Fibroblast of the aortic adventitia (primary cell): ENCODE measurements around the gene MT1E. TPM values are rescaled to one million over a fixed set of nuclear protein-coding genes. Genes with fewer than 3 reads are reported as not detected.

Experiments used
- DNase-seq: peaks from one replicate; pipeline ENCODE4 v3.0.0-alpha.2; 2010; ENCODE audit warnings: low read depth
- H3K4me3 ChIP-seq: 2 replicates; pipeline ENCODE4 v1.5.1; 2011; ENCODE audit warnings: low read depth, mild to moderate bottlenecking, control low read depth, low read length, moderate library complexity
- total RNA-seq: library from RNA; depleted of rRNA; stranded (reverse); fragments of >200 nt; gene quantifications from 2 replicates; pipeline ENCODE4 v1.2.3, GENCODE V29; 2012; ENCODE audit warnings: low replicate concordance
- TF ChIP-seq, protein P1 (sequence below): IDR thresholded peaks from 2 replicates; pipeline ENCODE4 v1.5.1; 2011; ENCODE audit warnings: mild to moderate bottlenecking, low read length, control low read depth, inconsistent platforms; ENCODE audit not compliant: insufficient read depth

Gene MT1E
- total RNA-seq, 1 donor = 54.7 TPM

DNA sequence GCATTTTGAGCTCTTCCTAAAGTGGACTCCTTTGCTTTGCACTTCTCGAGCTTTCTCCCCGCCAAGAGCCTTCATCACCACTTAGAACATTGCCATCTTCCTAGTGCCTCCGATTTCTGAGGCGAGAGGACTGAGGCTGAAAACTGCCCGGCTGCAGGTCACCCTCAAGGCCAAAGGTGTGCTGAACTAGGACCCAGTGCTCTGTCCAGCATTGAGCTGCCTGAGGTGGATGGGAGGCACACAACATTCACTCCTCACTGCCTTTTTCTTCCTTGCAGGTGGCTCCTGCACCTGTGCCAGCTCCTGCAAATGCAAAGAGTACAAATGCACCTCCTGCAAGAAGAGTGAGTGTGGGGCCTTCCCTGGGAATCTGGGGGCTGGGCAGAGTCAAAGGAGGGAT, 18.3 kb downstream of the MT1E start:
- H3K4me3 ChIP-seq = no peak overlapping the region
- TF ChIP-seq, protein P1, sequence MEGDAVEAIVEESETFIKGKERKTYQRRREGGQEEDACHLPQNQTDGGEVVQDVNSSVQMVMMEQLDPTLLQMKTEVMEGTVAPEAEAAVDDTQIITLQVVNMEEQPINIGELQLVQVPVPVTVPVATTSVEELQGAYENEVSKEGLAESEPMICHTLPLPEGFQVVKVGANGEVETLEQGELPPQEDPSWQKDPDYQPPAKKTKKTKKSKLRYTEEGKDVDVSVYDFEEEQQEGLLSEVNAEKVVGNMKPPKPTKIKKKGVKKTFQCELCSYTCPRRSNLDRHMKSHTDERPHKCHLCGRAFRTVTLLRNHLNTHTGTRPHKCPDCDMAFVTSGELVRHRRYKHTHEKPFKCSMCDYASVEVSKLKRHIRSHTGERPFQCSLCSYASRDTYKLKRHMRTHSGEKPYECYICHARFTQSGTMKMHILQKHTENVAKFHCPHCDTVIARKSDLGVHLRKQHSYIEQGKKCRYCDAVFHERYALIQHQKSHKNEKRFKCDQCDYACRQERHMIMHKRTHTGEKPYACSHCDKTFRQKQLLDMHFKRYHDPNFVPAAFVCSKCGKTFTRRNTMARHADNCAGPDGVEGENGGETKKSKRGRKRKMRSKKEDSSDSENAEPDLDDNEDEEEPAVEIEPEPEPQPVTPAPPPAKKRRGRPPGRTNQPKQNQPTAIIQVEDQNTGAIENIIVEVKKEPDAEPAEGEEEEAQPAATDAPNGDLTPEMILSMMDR = no peak
- no peak for DNase-seq

DNA sequence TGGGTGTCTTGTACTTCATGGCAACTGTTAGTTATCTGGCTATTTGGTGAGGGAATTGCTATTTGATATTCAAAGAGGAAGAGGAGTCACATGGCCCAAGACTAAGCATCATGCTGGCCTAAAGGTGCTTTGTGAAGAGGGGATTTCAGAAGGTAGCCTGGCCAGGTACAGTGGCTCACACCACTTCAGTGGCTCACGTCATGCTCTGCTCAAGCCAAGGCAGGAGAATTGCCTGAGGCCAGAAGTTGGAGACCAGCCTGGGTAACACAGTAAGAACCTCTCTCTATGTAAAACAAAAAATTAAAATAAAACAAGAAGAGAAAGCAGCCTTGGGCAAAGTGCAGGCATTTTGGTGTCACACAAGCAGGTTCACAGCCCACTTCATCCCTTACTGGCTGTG, 19.7 kb downstream of the MT1E start:
- no peak overlapping the region for H3K4me3 ChIP-seq
- TF ChIP-seq, protein P1 = no peak
- no peak for DNase-seq

DNA sequence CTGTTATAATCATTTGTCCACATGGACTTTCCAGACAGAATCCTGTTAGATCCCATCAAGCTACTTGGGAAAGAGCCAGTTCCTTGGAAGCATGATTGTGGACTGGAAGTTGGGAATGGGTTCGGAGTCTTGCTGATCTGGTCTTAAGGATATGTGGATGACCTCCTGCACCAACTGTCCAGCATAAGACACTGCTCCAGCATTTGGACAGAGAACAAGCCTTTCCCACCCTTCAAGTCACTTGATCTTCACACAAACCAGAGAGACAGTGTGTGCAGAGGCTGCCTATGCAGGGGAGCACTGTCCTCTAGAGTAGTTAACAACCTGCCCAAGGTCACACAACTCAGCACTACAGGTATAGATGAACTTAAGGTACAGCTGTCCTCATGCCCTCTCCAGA, 20.3 kb downstream of the MT1E start:
- H3K4me3 ChIP-seq = no peak overlapping the region
- no peak for DNase-seq
- TF ChIP-seq, protein P1 = no peak

DNA sequence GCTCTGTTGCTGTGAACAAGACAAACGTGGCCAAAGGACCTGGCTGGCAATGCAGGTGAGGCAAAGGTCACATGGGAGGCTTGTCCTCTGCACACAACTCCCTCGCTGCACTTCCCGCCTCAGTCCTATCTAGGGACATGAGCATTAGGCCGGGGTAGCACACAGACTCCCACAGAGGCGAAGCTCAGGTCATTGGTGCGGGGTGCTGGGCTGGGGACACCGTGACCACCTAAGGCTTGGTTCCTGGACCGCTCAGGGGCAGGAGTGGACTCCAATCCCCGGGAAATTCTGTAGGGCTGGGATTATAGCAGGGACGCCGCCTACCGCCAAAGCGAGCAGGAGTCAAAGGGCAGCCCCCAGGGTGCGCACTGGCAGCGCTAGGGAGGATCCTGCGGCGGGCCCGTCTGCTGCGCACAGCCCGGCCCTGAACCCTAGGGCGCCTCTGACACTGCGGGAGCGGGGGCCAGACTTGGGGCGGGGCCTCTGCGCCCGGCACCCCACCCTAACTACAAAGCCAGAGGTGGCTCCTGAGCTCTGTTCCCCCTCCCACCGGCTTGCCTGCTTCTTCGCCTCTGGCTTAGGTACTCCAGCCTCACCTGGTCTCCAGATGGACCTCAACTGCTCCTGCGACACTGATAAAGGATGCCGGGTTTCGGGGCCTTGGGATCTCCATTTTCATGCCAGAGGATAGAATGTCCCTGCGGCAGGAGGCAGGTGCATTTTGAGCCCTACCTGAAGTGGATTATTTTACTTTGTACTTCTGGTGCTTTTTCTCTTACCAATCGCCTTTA, 22.3 kb downstream of the MT1E start:
- TF ChIP-seq, protein P1 = no peak
- no peak overlapping the region for H3K4me3 ChIP-seq
- no peak for DNase-seq

DNA sequence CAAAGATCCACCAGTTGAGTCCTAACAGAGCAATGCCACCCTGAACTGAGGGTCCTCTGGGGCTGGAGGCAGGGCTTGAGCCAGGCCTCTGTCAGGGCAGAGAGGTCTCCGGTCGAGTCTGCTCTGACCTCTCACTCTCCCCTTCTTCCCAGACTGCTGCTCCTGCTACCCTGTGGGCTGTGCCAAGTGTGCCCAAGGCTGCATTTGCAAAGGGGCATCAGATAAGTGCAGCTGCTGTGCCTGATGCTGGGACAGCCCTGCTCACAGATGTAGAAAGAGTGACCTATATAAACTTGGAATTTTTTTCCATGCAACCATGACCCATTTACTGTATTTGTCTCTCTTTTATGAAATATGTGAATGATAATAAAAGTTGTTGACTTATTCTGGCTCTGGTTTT, 23.7 kb downstream of the MT1E start:
- H3K4me3 ChIP-seq = no peak overlapping the region
- TF ChIP-seq, protein P1 = no peak
- no peak for DNase-seq

DNA sequence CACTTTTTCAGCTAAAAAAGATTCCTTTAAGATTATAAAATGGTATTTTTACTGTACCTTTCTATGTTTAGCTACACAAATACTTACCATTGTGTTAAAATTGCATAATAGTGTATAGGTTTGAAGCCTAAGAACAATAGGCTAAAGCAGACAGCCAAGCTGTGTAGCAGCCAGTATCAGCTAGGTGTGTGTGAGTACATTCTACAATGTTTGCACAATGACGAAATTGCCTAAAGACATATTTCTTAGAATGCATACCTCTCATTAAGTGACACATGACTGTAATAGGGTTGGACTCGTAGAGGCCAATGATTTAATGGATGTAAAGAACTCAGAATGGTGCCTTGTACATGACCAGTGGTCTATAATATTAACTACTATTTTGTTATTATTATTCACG, 24.2 kb downstream of the MT1E start:
- no peak overlapping the region for H3K4me3 ChIP-seq
- TF ChIP-seq, protein P1 = no peak
- no peak for DNase-seq

DNA sequence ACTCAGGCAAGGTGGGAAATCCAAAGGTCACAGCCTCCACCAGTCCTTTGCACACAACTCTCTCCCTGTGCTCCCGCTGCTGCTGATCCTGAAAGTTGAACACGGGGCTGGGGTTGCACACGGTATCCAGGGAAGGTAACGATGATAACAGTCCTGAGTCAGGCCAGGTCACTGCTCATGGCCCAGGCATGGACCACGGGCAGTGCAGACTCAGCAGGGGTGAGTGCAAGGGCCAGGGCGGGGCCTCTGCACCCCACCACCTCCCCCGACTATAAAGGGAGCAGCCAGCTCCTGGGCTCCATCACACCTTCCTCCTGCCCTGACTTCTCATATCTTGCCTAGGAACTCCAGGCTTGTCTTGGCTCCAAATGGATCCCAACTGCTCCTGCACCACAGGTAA, 26.0 kb downstream of the MT1E start, which contains the start of gene MT1B:
MT1B (plus strand) TSS at position 301 of the 400 bp plus-strand sequence; CDS start at position 369, 68 bp downstream.
- H3K4me3 ChIP-seq = no peak within 1 kb of the TSS
- TF ChIP-seq, protein P1 = no peak
- DNase-seq = no peak
